Measurements from ENCODE around the gene ZNF554. TPM values are rescaled to one million over a fixed set of nuclear protein-coding genes. Genes with fewer than 3 reads are reported as not detected.
"Not testable (repeated sequence)": the region's sequence is repeated elsewhere in the genome, so short reads cannot be mapped to it uniquely, and the experiment has no call there.

Gene ZNF554
- total RNA-seq, 2 experiments from 2014 or later, result 1.7 TPM

DNA sequence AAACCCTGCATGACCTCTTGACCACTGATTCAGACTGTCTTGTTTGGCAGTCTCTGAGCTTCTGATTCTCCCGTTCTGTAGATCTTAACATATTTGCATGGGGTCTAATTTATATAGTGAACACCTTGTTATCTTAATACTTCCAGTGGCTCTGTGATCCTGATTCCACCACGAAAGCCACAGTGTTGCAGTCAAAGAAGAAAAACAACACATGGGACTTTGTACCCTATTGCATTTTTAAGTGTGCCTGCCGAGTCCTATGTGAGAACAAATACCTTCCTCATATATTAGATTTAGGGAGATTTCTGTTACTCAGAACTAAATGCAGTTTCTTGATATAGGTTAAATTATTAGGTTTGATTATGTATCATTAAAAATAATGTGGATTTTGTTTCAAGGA, 35.2 kb downstream of the ZNF554 start:
- POLR2A ChIA-PET, result no interaction called here
- CTCF ChIA-PET, result no interaction called here

DNA sequence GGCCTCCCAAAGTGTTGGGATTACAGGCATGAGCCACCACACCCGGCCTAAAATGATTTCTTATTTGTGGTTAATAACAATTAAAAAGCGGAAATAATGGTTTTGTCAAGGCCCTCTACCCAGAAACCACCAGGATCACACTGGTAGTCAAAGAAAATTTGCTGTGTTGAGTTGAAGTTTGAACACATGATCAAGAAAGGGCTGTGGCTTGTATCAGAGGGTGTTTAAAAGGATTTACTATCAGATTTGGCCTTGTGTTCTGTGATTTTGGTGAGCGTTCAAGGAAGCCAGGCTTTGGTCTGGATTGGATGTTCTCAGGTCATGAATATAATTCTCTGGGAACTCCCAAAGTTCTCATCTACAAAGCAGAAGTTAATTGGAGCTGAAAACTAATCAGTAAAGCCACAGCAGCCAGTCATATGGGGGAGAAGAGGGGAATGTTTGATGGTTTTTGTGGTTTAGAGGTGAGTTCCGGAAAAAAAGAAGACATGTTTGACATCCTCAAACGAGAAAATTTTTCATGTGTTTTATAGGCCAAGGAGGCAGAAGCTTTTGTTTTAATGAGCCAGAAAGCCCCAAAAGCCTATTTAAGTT, 36.9 kb downstream of the ZNF554 start:
- CTCF ChIA-PET, result no interaction called here
- POLR2A ChIA-PET, result no interaction called here

DNA sequence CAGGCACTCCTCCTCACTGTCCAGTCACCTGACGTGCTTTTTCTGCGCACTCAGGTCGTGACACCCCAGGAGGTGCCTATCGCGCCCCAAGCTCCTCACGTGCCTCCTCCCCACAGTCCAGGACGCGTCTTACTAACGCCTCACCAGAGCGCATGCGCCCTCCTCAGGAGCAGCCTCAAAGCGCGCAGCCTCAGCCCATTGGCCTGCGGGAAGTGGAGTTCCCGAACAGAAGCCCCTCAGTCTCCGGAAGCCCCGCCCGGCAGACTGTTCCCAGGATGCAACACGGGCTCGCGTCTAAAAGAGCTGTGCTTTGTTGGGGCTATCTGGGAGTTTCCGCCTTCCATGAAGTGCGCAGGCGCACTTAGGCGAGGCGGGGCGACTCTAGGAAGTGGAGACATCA, 39.2 kb downstream of the ZNF554 start:
- POLR2A ChIA-PET, result no interaction called here

DNA sequence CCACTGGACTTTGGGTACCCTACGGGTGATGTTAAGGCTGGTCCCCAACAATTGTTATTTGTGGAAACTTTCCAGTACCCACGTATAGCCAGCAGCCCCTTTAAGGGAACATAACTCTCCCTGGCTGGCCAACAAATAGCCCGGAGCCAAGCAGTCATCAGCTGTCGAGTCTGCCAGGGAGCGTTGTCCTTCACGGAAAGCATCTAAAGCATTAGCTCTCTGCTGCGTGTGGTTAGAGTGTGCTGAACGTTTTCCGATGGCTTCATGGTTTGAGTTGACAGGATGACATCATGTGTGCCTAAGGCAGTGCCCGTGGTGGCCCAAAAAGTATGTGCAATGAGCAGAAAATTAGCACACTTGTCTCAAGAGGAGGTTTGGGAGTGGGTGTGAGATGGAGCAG, 44.1 kb downstream of the ZNF554 start:
- ChIA-PET CTCF (no interaction called here), POLR2A (no interaction called here)

More for the DNA sequence above, 39.2 kb downstream of the ZNF554 start:
- CTCF ChIA-PET, result no interaction called here

DNA sequence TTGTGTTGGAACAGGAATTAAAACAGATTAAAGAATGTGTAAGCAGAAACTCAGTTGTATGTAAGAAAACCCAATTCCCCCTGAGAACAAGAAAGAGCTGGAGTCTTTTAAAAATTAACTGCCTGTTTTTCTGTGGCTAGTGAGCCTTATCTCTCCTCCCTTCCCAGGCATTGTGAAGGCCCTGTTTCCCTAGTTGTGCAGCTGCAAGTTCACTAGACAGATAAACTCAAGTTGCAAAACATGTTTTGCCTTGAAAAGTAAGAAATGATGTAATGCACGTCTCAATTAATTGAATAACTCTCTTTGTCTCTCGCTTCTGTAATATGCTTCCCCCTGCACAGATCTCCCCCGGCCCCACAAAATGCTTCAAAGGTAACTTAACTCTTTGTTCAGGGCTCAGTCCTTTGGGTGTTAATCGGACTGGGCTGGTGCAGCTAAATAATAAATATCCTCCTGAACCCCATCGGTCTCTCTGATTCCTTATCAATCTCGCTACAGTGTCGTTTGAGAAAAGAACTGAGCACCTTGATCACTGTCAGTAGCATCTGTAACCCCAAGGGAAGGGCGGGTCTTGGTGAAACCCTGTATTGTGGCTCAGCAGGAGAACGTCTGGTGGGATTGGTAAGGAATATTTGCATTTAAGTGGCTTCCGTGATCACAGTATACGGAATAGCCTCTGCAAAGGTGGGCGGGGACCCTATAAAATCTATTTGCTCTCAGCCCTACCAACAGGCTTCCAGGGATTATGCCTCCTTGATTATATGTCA, 45.8 kb downstream of the ZNF554 start:
- ChIA-PET POLR2A (no interaction called here), CTCF (interaction anchor here (1.6 kb wide), 1 partner anchor 217 kb away, joined by 4 read pairs; no protein-coding TSS in a partner anchor)

DNA sequence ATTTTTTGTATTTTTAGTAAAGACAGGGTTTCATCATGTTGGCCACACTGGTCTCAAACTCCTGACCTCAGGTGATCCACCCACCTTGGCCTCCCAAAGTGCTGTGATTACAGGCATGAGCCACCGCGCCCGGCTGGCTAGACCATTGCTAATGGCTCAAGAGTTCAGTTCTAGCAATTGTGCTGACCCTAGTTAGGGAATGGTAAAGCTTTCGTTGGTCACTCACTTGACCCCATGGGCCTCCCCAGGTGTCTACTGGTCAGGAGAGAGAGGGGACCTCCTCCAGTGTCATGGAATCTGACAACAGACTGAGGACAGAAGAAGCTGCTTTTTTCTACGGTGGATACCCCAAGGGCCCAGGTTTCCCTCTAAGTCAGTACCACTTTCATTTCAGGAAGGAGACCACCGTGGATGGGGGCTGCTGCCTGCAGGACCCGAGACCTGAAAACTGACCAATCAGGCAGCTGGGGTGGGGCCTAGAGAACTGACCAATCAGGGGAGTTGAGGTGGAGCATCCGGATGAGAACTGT, 46.9 kb downstream of the ZNF554 start:
- CTCF ChIA-PET, result interaction anchor here (1.6 kb wide), 1 partner anchor 218 kb away, joined by 4 read pairs; no protein-coding TSS in a partner anchor
- POLR2A ChIA-PET, result no interaction called here

DNA sequence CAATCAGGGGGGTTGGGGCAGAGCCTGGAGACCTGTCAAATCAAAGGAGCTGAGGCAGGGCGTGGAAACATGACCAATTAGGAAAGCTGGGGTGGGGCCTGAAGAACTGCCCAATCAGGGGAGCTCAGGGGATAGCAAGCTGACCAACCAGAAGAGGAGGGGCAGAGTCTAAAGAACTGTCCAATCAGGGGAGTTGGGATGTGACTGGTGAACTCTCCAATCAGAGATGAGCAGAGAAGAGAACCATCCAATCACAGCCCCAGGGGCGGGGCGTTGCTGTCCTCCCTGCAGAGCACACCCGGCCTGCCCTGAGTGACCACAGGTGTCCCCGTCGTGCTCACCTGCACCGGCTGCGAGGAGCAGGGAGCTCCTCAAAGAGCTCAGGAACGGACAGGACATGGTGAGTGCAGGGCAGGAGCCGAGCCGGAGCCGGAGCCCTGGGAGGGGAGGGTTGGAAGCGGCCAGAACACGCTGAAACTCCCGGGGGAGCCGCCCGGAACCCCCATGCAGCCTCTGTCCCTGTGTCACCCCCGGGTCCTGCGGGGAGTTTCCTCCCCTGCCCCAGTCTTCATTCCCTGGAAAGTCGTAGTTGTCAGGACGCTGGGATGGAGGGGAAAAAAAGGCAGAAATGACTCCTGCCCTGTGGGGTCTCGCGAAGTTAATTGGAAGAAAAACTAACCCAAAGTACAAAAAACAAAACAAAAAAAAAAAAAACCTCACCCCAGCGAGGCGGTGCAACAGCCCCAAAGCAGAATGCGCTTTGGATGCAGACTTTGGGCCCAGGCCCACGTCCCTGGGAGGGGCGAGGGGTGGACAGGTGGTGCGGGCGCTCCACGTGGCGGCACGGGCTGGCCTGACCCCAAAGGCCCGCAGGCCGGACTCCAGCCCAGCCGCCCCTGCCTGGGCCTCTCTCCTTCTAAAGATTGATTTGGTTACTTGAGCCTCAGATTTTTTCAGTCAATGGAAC, 47.6 kb downstream of the ZNF554 start, which contains the start of gene ZNF556:
Gene ZNF556, plus strand, starts transcription at position 311 of the 967 bp plus-strand sequence. Its CDS starts 87 bp downstream, at position 398.
- CTCF ChIA-PET, result no interaction called here
- POLR2A ChIA-PET, result no interaction called here

DNA sequence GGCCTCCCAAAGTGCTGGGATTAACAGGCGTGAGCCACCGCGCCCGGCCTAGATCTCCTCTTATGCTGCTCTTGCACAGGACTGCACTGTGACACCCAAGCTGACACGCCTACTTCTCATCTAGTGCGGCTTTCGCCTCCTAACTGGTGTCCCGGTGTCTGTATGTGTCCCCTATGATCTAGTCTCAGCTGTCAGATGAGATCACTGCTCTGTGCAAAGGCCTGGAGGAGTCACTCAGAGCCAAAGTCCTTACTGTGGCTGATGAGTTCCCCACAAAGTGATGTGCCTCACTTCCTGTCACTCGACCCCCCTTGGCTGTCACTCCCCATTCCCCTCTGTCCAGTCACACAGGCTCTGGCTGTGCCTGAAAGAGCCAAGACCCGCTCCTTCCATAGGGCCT, 50.0 kb downstream of the ZNF554 start:
- ChIA-PET POLR2A (no interaction called here), CTCF (interaction anchor here (1.5 kb wide), 1 partner anchor 221 kb away, joined by 5 read pairs; no protein-coding TSS in a partner anchor)

DNA sequence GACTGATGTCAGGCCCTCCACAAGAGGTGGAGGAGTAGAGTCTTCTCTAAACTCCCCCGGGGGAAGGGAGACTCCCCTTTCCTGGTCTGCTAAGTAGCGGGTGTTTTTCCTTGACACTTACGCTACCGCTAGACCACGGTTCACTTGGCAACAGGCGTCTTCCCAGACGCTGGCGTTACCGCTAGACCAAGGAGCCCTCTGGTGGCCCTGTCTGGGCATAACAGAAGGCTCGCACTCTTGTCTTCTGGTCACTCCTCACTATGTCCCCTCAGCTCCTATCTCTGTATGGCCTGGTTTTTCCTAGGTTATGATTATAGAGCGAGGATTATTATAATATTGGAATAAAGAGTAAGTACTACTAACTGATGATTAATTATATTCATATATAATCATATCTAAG, 52.5 kb downstream of the ZNF554 start:
- POLR2A ChIA-PET, result not testable (repeated sequence)

DNA sequence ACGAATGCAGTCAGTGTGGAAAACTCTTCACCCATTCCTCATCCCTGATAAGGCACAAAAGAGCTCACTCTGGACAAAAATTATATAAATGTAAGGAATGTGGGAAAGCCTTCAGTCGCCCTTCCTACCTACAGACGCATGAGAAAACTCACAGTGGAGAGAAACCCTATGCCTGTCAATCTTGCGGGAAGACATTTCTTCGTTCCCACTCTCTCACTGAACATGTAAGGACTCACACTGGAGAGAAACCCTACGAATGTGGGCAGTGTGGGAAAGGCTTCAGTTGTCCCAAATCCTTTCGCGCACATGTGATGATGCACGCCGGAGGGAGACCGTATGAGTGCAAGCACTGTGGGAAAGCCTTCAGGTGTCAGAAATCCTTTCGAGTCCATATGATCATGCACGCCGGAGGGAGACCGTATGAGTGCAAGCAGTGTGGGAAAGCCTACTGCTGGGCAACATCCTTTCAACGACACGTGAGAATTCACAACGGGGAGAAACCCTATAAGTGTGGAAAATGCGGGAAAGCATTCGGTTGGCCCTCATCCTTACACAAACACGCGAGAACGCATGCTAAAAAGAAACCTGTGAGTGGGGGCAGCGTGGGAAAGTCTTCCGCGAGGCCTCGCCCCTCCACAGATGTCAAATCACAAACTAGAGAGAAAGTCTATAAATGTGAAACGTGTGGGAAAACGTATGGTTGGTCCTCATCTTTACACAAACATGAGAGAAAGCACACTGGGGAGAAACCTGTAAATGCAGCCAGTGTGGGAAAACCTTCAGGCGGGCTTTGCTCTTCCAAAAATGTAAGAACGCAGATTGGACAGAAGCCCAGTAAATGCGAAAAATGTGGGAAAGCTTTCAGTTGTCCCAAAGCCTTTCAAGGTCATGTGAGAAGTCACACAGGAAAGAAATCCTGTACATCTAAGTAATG, 58.0 kb downstream of the ZNF554 start:
- ChIA-PET CTCF (no interaction called here), POLR2A (interaction anchor here (0.8 kb wide), 1 partner anchor 1249 kb away, joined by 4 read pairs; no protein-coding TSS in a partner anchor)

More for the DNA sequence above, 52.5 kb downstream of the ZNF554 start:
- CTCF ChIA-PET, result interaction anchor here (0.7 to 1.6 kb wide), 3 partner anchors 117 to 224 kb away, joined by 4 to 10 read pairs (median 4); no protein-coding TSS in a partner anchor

DNA sequence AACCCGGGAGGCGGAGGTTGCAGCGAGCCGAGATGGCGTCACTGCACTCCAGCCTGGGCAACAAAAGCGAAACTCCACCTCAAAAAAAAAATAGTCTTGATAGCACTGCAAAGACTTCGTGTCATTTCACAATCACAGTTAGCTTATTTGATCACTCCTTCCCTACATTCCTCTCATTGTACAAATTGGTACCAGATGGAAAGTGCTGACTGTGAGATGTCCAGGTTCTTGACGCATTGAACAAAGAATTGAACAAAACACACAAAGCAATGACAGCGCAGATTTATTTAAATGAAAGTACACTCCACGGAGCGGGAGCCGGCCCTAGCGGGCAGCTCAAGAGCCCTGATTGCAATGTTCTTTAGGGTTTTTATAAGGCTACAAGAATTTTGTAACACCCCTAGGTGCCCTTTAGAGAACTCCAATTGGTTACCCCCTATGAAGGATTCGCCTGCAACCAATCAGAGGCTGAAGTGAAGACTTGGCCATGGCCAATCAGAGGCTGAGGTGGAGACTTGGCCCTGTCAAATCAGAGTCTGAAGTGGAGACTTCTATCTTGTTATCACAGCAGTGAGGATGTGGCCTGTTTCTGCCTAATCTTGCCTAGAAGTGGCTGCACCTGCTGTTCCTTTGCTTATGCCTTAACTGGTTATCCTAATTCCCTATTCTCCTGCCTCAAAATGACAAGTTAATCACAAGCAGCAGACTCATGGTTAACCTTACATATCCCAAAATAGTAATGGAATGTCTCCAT, 64.2 kb downstream of the ZNF554 start:
- CTCF ChIA-PET, result no interaction called here
- POLR2A ChIA-PET, result no interaction called here

DNA sequence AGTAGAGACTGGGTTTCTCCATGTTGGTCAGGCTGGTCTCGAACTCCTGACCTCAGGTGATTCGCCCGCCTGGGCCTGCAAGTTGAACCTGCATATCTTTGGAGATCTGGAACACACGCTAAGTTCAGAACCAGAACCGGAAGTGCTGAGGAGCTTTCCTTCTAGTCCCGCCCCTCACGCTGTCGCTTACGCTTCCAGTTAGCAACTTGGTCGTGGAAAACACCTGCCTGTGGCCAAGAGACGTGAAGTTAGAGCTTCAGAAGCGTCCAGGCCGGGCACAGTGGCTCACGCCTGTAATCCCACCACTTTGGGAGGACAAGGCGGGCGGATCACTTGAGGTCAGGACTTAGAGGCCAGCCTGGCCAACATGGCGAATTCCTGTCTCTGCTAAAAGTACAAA, 66.1 kb downstream of the ZNF554 start:
- CTCF ChIA-PET, result no interaction called here
- POLR2A ChIA-PET, result no interaction called here

Other genes with a start within 250 kb of the ZNF554 start
- gene GNG7, start 117.2 kb upstream of the ZNF554 start, total RNA-seq, result under 1 TPM; 0.29 to 0.34 TPM
- under 1 TPM in 1 of 2 experiments, not detected in 1; 0.17 TPM for gene DIRAS1, start 98.5 kb upstream of the ZNF554 start, total RNA-seq
- 10 to 100 TPM; 50.8 to 57.4 TPM for gene SLC39A3, start 79.9 kb upstream of the ZNF554 start, total RNA-seq
- 10 to 100 TPM; 88.2 to 93.0 TPM for gene SGTA, start 36.6 kb upstream of the ZNF554 start, total RNA-seq
- 100 to 1,000 TPM; 189 to 194 TPM for gene THOP1, start 34.4 kb upstream of the ZNF554 start, total RNA-seq
- gene ZNF555, start 21.6 kb downstream of the ZNF554 start, total RNA-seq, result 1 to 10 TPM; 2.1 to 2.3 TPM
- not detected for gene ZNF556, start 47.5 kb downstream of the ZNF554 start, total RNA-seq
- 1 to 10 TPM; 4.2 to 4.5 TPM for gene ZNF57, start 81.1 kb downstream of the ZNF554 start, total RNA-seq
- gene ZNF77, start 125.1 kb downstream of the ZNF554 start, total RNA-seq, result 1 to 10 TPM; 3.8 to 4.4 TPM
- 1 to 10 TPM; 1.3 to 1.6 TPM for gene TLE6, start 157.7 kb downstream of the ZNF554 start, total RNA-seq
- 1 to 10 TPM; 3.1 to 3.8 TPM for gene TLE2, start 209.4 kb downstream of the ZNF554 start, total RNA-seq
- gene TLE5, start 242.6 kb downstream of the ZNF554 start, total RNA-seq, result 100 to 1,000 TPM; 278 to 282 TPM

Measured in activated CD8-positive, alpha-beta memory T cell treated with anti-CD3 and anti-CD28 coated beads for 36 hours (primary cell).